Prostate gland (tissue), 2 donors: ENCODE results near the gene CUTC. TPM values are rescaled to one million over a fixed set of nuclear protein-coding genes. Genes with fewer than 3 reads are reported as not detected.

Source experiments
- DNase-seq: peaks from one replicate; pipeline ENCODE4 v3.0.0-alpha.2; 2019; ENCODE audit warnings: low spot score
- H3K27ac ChIP-seq, 2 donors: fragments of 200-600 bp; sonication (generic); 2 replicates each; pipeline ENCODE4 v1.5.1; 2017 to 2019
- H3K27me3 ChIP-seq: fragments of 200-600 bp; sonication (generic); replicated peaks from 2 replicates; pipeline ENCODE4 v1.5.1; 2019; ENCODE audit not compliant: insufficient read depth
- H3K36me3 ChIP-seq, 2 donors: fragments of 200-600 bp; sonication (generic); 1 replicate in 1 of 2; 2 replicates in 1 of 2; pipeline versions ENCODE4 v1.5.1 to v1.8.1; 2017 to 2019
- H3K4me1 ChIP-seq: fragments of 200-600 bp; sonication (generic); replicated peaks from 2 replicates; pipeline ENCODE4 v1.5.1; 2019
- H3K4me3 ChIP-seq, 2 donors: fragments of 200-600 bp; sonication (generic); 2 replicates each; pipeline ENCODE4 v1.5.1; 2017 to 2019
- H3K9me3 ChIP-seq: fragments of 200-600 bp; sonication (generic); 2 replicates; pipeline ENCODE4 v1.5.1; 2017
- POLR2A ChIP-seq: fragments of 450-650 bp; IDR thresholded peaks from one replicate; pipeline ENCODE4 v1.6.1; 2016; ENCODE audit warnings: antibody characterized with exemption, mild to moderate bottlenecking
- POLR2AphosphoS5 ChIP-seq: sonication (generic); formaldehyde crosslinking; IDR thresholded peaks from one replicate; pipeline ENCODE4 v1.6.1; 2017; ENCODE audit warnings: antibody characterized with exemption
- WGBS: methylation state at CpG from one replicate; pipeline ENCODE4 v1.1.5; 2018; 5-methylcytosine and 5-hydroxymethylcytosine counted together
- intact Hi-C: fragments of 100-400 bp; cut with DNase I; formaldehyde crosslinking; loops from one replicate; pipeline ENCODE4 v1.14.2; 2022
- total RNA-seq, 2 donors: library from RNA; depleted of rRNA; stranded (reverse); fragments of >200 nt; gene quantifications; one replicate each; pipeline ENCODE4 v1.1.0, GENCODE V29; 2016
- TF ChIP-seq, protein P1 (sequence below), 4 experiments: fragments of 200-600 bp in 2 of 4; fragments of 450-650 bp in 2 of 4; sonication (generic) in 2 of 4; IDR thresholded peaks; 1 replicate in 3 of 4; 2 replicates in 1 of 4; pipeline ENCODE4 v1.5.1; 2016 to 2019; ENCODE audit warnings: antibody characterized with exemption in 4 of 4, mild to moderate bottlenecking in 2 of 4, moderate library complexity in 2 of 4

Gene CUTC
- total RNA-seq, 2 donors from 2014 or later = 18.4 to 27.3 TPM

DNA sequence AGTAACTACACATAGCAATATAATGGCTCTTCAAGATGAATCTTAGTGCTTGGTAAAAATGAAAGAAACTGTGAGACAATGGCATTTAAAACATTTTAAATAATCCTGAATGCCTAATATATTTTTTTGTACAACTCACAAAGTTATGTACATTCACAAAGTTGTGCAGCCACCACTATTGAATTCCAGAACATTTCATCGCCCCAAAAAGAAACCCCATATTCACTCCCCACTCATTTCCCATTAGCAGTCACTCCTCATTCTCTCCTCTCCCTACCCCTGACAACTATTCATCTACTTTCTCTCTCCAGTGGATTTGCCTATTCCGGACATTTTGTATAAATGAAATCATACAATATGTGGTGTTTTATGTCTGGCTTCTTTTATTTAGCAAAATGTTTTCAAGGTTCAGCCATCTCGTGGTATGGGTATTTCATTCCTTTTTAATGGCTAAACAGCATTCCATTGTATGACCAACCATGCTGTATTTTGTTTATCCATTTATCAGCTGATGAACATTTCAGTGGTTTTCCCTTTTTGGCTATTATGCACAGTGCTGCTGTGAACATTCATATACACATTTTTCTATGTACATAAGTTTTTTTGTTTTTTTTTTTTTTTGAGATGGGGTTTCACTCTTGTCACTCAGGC, 38.0 kb upstream of the CUTC start:
- Histone ChIP-seq H3K36me3 (no peaks in the 10 kb centered on the region), H3K4me3 (no peak overlapping the region), H3K27me3 (no peaks in the 10 kb centered on the region), H3K27ac (no peak overlapping the region), H3K9me3 (no peaks in the 10 kb centered on the region), H3K4me1 (no peaks in the 10 kb centered on the region)
- no peak for DNase-seq
- TF ChIP-seq, protein P1, sequence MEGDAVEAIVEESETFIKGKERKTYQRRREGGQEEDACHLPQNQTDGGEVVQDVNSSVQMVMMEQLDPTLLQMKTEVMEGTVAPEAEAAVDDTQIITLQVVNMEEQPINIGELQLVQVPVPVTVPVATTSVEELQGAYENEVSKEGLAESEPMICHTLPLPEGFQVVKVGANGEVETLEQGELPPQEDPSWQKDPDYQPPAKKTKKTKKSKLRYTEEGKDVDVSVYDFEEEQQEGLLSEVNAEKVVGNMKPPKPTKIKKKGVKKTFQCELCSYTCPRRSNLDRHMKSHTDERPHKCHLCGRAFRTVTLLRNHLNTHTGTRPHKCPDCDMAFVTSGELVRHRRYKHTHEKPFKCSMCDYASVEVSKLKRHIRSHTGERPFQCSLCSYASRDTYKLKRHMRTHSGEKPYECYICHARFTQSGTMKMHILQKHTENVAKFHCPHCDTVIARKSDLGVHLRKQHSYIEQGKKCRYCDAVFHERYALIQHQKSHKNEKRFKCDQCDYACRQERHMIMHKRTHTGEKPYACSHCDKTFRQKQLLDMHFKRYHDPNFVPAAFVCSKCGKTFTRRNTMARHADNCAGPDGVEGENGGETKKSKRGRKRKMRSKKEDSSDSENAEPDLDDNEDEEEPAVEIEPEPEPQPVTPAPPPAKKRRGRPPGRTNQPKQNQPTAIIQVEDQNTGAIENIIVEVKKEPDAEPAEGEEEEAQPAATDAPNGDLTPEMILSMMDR (IDR thresholded peaks at IDR 0.05) = no peak
- TF ChIP-seq POLR2A (no peak), POLR2AphosphoS5 (no peak)
- intact Hi-C loops = no loop called here
- WGBS = 92% methylated on average over 3 of the region's 3 CpGs

DNA sequence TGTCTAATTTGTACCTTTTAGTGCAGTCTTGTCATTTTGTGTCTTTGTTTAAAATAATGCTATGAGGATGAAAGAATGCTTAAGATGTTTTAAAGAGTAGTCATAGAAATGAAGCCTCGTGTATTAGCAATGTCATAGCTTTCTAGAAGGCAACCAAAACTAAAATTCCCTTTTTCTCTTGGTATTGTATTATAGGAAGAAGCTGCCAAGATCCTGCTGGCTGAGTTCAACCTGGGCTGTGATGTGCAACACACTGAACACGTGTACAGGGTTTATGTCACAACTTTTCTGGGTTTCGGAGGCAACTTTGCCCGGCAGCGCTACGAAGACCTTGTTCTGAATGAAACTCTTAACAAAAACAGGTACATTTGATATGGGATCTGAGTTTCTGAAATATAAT, 36.3 kb upstream of the CUTC start:
- Histone ChIP-seq H3K27me3 (no peaks in the 10 kb centered on the region), H3K4me1 (no peaks in the 10 kb centered on the region), H3K9me3 (no peaks in the 10 kb centered on the region), H3K4me3 (no peak overlapping the region), H3K27ac (no peak overlapping the region), H3K36me3 (no peaks in the 10 kb centered on the region)
- 90% methylated on average over 6 of the region's 6 CpGs for WGBS
- intact Hi-C loops = no loop called here
- DNase-seq = no peak
- TF ChIP-seq POLR2AphosphoS5 = no peak
- TF ChIP-seq, protein P1 (IDR thresholded peaks at IDR 0.05) = no peak
- no peak for TF ChIP-seq POLR2A

DNA sequence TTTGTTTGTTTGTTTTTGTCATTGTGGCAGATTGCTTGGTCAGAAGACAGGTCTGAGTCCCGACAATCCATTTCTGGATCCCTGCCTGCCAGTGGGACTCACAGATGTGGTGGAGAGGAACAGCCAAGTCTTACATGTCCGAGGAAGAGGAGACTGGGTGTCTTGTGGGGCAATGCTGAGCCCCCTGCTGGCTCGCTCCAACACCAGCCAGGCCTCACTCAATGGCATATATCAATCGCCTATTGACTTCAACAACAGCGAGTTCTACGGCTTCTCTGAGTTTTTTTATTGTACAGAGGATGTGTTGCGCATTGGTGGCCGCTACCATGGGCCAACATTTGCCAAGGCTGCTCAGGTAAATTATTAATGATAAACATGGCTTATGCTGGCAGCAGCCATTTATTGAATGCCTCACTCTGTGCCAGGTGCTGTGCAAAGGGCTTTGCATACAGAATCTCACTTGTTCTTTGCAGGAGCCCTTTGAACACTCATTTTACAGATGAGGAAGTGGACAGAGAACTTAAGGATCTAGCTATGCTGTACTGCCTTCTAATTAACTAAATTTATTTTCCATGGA, 33.4 kb upstream of the CUTC start:
- H3K36me3 ChIP-seq = no peaks in the 10 kb centered on the region
- 89% methylated on average over 8 of the region's 8 CpGs for WGBS

DNA sequence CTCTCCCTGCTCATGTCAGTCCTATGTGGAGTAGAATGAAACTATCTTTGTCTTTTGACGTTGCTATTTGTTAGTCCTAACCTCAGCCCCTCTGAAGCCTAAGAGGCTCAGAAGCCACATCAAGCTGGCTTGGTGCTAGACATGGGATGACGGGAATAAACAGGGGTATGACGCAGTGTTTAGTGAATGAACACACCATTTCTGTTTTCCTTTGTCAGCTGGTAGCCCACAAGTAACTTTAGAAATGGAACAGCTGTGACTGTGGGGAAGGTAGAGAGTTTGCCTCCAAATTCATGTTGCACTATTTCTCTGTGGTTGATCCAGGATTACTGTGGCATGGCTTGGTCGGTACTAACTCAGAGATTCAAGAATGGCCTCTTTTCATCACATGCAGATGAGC, 31.4 kb upstream of the CUTC start:
- intact Hi-C loops = no loop called here
- TF ChIP-seq, protein P1 (IDR thresholded peaks at IDR 0.05) = no peak
- no peak for TF ChIP-seq POLR2A
- TF ChIP-seq POLR2AphosphoS5 = no peak
- no peaks in the 10 kb centered on the region for H3K4me1 ChIP-seq
- H3K9me3 ChIP-seq = no peaks in the 10 kb centered on the region
- WGBS = 92% methylated on average over 4 of the region's 4 CpGs
- H3K27me3 ChIP-seq = no peaks in the 10 kb centered on the region
- H3K4me3 ChIP-seq = no peak overlapping the region
- no peak overlapping the region for H3K27ac ChIP-seq
- no peaks in the 10 kb centered on the region for H3K36me3 ChIP-seq
- DNase-seq = no peak

More for the DNA sequence above, 33.4 kb upstream of the CUTC start:
- Histone ChIP-seq H3K4me3 (no peak overlapping the region), H3K4me1 (no peaks in the 10 kb centered on the region), H3K9me3 (no peaks in the 10 kb centered on the region), H3K27ac (no peak overlapping the region), H3K27me3 (no peaks in the 10 kb centered on the region)
- DNase-seq = no peak
- intact Hi-C loops = no loop called here
- TF ChIP-seq POLR2A = no peak
- no peak for TF ChIP-seq POLR2AphosphoS5
- TF ChIP-seq, protein P1 (IDR thresholded peaks at IDR 0.05) = no peak

DNA sequence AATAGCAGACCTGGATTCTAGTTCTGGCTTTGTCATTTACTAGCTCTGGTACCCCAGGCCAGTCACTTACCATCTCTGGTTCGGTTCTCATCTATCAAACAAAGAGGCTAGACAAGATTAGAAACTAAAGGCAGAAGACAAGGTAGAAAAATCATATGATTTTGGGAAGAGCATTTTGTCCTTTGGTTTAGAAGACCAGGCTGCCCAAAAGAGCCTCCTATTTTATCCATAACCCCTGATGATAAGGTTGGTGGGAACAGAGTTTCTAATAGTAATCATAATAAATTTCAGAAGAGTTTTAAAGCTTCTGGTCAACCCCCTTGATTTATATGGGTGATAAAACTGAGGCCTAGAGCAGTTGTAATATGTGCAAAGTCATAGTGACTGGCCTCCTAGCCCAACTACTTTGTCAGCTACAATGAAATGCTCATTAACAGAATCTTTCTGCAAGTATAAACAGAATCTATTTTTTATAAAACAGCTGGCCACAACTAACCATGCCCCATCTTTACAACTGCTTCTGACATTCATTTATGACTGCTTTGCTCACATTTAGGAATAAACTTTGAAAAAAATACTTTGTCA, 23.5 kb upstream of the CUTC start:
- TF ChIP-seq POLR2AphosphoS5 = peak; percentile 4
- TF ChIP-seq POLR2A = no peak
- TF ChIP-seq, protein P1 (IDR thresholded peaks at IDR 0.05) = no peak
- Histone ChIP-seq H3K9me3 (no peaks in the 10 kb centered on the region), H3K4me1 (no peaks in the 10 kb centered on the region), H3K27ac (peak overlapping the region in 1 of 2 donors; percentile 40), H3K4me3 (no peak overlapping the region), H3K27me3 (no peaks in the 10 kb centered on the region), H3K36me3 (no peaks in the 10 kb centered on the region)
- no peak for DNase-seq
- WGBS = 72% methylated on average over 1 of the region's 1 CpG
- intact Hi-C loops = loop anchor here (2.0 kb wide), 1 partner anchor 88 kb away; the partner anchor contains the start of gene SLC25A28
